IMR-90 (cell line): ENCODE measurements around the gene NPRL2. TPM values are rescaled to one million over a fixed set of nuclear protein-coding genes. Genes with fewer than 3 reads are reported as not detected.

ENCODE experiments used
- polyA plus RNA-seq, 3 experiments: library from polyadenylated mRNA; depleted of rRNA; stranded (reverse); fragments of >200 nt; gene quantifications; 2 replicates each; pipeline ENCODE4 v1.2.3, GENCODE V29; 2012; ENCODE audit warnings: low replicate concordance in 1 of 3
- total RNA-seq: library from RNA; depleted of rRNA; stranded (reverse); fragments of >200 nt; gene quantifications from 2 replicates; pipeline ENCODE4 v1.2.3, GENCODE V29; 2012
- TF ChIP-seq, protein P1 (sequence below): conservative IDR thresholded peaks from 2 replicates; pipeline ENCODE4 v1.5.1; 2012; ENCODE audit warnings: mild to moderate bottlenecking, low read depth, low read length, improper control_type of control experiment

The NPRL2 gene
- total and polyA plus RNA-seq, 2 of the 4 experiments (the other 2 are of a cell fraction), result 38.3 to 38.7 TPM

GRCh38 chr3:50347187-50347813 is 3.3 kb downstream of the NPRL2 start (continued):
- TF ChIP-seq, protein P1, sequence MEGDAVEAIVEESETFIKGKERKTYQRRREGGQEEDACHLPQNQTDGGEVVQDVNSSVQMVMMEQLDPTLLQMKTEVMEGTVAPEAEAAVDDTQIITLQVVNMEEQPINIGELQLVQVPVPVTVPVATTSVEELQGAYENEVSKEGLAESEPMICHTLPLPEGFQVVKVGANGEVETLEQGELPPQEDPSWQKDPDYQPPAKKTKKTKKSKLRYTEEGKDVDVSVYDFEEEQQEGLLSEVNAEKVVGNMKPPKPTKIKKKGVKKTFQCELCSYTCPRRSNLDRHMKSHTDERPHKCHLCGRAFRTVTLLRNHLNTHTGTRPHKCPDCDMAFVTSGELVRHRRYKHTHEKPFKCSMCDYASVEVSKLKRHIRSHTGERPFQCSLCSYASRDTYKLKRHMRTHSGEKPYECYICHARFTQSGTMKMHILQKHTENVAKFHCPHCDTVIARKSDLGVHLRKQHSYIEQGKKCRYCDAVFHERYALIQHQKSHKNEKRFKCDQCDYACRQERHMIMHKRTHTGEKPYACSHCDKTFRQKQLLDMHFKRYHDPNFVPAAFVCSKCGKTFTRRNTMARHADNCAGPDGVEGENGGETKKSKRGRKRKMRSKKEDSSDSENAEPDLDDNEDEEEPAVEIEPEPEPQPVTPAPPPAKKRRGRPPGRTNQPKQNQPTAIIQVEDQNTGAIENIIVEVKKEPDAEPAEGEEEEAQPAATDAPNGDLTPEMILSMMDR, result peak; percentile 79
